Activated CD8-positive, alpha-beta memory T cell treated with anti-CD3 and anti-CD28 coated beads for 36 hours (primary cell): ENCODE measurements around the gene LHX4. TPM values are rescaled to one million over a fixed set of nuclear protein-coding genes. Genes with fewer than 3 reads are reported as not detected.

ENCODE experiments used
- CTCF ChIA-PET: fragments of 350-600 bp; sonication (Branson Sonifier 250); formaldehyde crosslinking; loops from one replicate; lab custom pipeline; 2021; ENCODE audit warnings: antibody characterized with exemption; lab: Charles Lee
- POLR2A ChIA-PET: fragments of 350-600 bp; sonication (Branson Sonifier 250); formaldehyde crosslinking; loops from one replicate; lab custom pipeline; 2021; ENCODE audit warnings: antibody characterized with exemption; lab: Charles Lee
- total RNA-seq, 2 experiments: library from RNA; stranded (reverse); gene quantifications; one replicate each; pipeline ENCODE4 v1.2.3, GENCODE V29; 2021

The LHX4 gene
- total RNA-seq, 2 experiments from 2014 or later = not detected

- ChIA-PET POLR2A (no interaction called here), CTCF (interaction anchor here (1.3 kb wide), 1 partner anchor 24 kb away, joined by 3 read pairs; no protein-coding TSS in a partner anchor)
Observed at GRCh38 chr1:180277476-180278193, 47.6 kb downstream of the LHX4 start.

DNA sequence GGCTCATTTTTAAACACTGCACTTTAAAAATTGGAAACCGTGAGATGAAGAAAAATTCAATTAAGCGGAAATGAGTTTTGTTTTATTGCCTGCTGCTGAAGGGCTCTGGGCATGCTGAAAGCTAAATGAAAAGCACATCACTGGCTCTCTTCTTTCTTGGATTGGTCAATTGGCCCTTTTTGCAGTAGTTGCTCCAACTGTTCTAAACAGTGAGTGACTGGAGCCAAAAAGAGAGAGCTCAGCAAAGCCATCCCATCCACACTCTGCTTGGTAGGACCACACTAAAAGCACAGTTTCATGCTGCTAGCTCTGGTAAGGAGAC is 48.1 kb downstream of the LHX4 start:
- POLR2A ChIA-PET = no interaction called here
- CTCF ChIA-PET = interaction anchor here (1.3 kb wide), 1 partner anchor 25 kb away, joined by 3 read pairs; no protein-coding TSS in a partner anchor

DNA sequence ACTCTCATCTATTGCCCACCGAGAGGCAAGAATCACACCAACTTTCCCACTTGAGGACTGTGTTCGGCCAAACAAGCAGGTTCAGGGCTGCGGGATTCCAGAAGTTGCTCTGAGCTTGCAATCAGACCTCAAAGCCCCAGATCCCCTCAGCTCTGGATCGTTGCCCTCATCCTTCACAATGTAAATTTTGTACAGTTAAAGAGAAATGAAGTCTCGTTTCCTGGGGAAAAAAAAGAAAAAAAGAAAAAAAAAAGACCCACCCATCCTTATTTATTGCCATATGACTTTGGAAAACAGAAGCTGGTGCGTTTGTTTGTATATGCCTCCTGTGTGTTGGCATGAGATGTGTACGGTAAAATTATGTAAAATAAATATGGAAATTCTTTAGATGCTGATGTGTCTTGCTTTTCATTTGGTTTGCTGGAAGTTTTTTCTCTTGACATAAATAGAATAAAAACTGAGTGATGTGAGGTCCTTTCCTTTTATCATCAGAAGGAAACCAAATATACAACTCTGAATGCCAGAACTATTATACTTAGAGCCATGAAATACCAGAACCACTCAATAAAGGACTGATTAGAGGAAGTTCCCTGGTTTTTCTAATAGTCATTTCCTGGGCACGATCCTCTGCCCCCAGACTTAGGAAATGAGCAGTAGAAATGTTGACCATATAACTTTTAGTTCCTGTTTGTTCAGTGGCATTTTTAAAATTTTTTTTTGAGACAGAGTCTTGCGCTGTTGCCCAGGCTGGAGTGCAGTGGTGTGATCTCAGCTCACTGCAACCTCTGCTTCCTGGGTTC is 48.7 kb downstream of the LHX4 start:
- CTCF ChIA-PET = interaction anchor here (1.3 kb wide), 1 partner anchor 25 kb away, joined by 3 read pairs; no protein-coding TSS in a partner anchor
- POLR2A ChIA-PET = no interaction called here

- CTCF ChIA-PET = no interaction called here
Observed at GRCh38 chr1:180279651-180280050, 49.6 kb downstream of the LHX4 start.

GRCh38 chr1:180280617-180281016 is 50.6 kb downstream of the LHX4 start:
- ChIA-PET CTCF (interaction anchor here (1.7 kb wide), 1 partner anchor 202 kb away, joined by 4 read pairs; no protein-coding TSS in a partner anchor), POLR2A (no interaction called here)

More at GRCh38 chr1:180279651-180280050, 49.6 kb downstream of the LHX4 start:
- POLR2A ChIA-PET = no interaction called here

GRCh38 chr1:180281490-180281889 is 51.4 kb downstream of the LHX4 start:
- CTCF ChIA-PET = interaction anchor here (1.4 to 1.7 kb wide), 2 partner anchors 201 to 885 kb away, joined by 3 to 4 read pairs; no protein-coding TSS in a partner anchor
- POLR2A ChIA-PET = no interaction called here

GRCh38 chr1:180282401-180283044 is 52.5 kb downstream of the LHX4 start:
- POLR2A ChIA-PET = no interaction called here
- CTCF ChIA-PET = interaction anchor here (1.4 kb wide), 1 partner anchor 884 kb away, joined by 3 read pairs; no protein-coding TSS in a partner anchor

DNA sequence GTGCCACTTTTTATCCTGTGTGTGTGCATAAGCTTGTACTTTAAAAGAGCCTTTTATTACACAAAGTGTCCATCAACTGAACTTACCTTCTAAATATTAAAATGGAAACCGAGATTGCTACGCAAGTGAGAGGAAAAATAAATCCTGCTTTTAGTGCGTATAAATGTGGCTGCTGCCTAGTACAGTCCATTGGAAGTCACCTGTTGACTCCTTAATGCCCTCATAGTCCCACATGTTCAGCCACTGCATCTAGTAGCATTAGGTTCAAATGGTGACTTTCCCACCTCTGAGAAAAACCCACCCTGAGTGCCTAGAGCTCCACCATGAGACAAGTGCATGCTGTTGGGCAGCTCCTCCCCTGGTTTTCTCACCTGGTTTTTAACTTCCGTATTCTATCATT is 53.0 kb downstream of the LHX4 start:
- CTCF ChIA-PET = no interaction called here
- POLR2A ChIA-PET = no interaction called here

DNA sequence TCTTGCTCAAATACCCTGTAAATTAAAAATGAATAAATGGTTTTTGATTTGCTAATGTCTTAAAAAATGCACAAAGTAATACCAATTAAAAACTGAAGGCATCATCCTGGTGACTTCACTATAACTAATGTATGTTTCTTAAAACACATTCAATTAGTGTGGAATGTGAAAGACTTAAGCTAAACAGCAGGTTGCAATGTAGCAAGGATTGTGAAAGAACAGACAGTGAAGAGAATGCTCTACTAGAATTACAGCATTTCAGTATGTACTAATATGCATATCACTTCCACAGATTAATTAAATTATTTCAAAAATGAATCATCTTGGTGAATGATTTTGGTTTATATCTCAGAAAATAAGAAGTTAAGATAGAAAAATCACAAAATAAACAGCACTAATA is 56.4 kb downstream of the LHX4 start:
- CTCF ChIA-PET = interaction anchor here (1.1 to 1.2 kb wide), 2 partner anchors 65 to 193 kb away, joined by 4 to 5 read pairs; no protein-coding TSS in a partner anchor
- POLR2A ChIA-PET = no interaction called here

GRCh38 chr1:180287988-180288705 is 58.1 kb downstream of the LHX4 start:
- ChIA-PET CTCF (interaction anchor here (0.7 to 1.0 kb wide), 3 partner anchors 11 to 104 kb away, joined by 3 to 4 read pairs (median 3); no protein-coding TSS in a partner anchor), POLR2A (no interaction called here)

DNA sequence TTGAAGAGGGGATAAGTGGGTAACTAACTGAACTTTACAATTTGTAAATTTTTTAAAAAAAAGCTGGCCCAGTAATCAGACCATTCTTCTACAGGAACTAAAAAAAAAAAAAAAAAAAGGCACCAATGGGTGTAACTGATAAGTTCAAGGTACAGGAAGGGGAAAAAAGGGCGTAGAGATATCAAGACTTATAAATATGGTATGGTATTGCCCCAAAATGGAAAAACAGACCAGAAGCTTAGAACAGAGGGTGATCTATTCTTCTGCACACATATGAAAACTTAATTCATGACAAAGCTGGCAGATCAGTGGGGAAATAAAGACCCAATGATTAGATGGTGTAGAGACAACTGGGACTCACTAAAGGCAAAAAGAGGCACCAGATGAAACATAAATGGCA is 58.9 kb downstream of the LHX4 start:
- ChIA-PET POLR2A (no interaction called here), CTCF (no interaction called here)

GRCh38 chr1:180290265-180291001 is 60.4 kb downstream of the LHX4 start:
- ChIA-PET POLR2A (no interaction called here), CTCF (no interaction called here)

DNA sequence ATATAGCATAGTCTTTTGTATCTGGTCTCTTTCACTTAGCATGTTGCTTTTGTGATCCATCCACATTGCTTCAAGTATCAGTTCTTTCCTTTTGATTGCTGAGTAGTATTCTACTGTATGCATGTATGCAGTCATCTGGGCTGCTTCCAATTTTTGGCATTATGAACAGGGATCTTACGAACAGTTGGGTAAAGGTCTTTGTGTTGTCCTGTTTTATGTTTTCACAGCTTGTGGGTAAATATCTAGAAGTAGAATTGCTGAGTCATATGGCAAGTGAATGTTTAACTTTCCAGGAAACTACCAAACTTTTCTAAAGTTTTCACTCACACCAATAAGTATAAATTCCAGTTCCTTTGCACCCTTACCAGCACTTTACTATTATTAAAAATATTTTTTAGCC is 60.9 kb downstream of the LHX4 start:
- ChIA-PET POLR2A (no interaction called here), CTCF (no interaction called here)

- CTCF ChIA-PET = no interaction called here
- POLR2A ChIA-PET = no interaction called here
Observed at GRCh38 chr1:180294711-180295110, 64.6 kb downstream of the LHX4 start.

DNA sequence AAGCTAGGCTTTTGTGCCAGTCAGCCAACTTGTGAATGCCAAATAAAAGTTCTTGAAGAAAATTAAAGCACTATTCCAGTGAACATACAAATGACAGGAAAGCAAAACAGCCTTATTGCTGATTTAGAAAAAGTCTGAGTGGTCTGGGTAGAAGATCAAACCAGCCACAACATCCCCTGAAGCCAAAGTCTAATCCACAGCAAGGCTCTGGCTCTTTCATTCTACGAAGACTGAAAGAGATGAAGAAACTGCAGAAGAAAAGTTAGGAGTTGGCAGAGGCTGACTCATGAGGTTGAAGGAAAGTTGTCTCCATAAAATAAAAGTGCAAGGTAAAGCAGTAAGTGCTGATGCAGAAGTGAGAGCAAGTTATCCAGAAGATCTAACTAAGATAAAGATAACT is 65.9 kb downstream of the LHX4 start:
- ChIA-PET CTCF (no interaction called here), POLR2A (no interaction called here)

DNA sequence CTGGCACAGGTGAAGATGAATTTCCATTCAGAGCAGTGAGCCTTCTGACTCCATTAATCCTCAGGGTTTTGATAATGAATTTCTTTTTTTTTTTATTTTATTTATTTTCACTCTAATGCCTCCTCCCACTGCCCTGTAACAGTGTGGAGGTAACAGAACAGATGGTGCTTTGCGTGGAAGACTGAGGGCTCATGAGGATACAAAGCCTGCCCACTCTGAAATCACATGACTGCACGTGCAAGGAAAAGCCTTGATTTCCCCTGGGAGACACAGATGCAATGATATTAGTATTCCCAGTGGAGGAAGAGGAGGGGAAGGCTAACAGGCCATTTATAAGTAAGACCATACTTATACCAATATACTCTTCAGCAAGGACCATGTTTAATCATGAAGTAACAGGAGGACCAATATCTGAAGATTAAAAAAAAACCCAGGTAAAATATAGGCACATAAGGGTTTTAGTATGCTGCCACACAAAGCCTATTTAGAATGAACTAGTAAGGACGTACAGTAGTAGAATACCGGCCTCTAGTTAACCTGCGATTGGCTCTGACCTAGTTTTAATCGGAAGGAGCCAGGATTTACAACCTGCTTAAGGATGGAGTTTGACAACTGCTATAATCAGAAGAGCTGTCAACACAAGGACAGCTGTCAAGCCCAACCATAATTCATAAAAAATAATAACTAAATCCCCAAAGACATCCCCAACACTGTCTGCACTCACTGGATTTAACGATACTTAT is 69.6 kb downstream of the LHX4 start:
- CTCF ChIA-PET = no interaction called here
- POLR2A ChIA-PET = no interaction called here

GRCh38 chr1:180301135-180301742 is 71.2 kb downstream of the LHX4 start:
- POLR2A ChIA-PET = no interaction called here
- CTCF ChIA-PET = no interaction called here
